Measurements from ENCODE around the gene BCAS4.
"Not testable (repeated sequence)": the region's sequence is repeated elsewhere in the genome, so short reads cannot be mapped to it uniquely, and the experiment has no call there.

Gene BCAS4

GRCh38 chr20:50794846-50795634 lies at the start of gene BCAS4:
Gene BCAS4 (plus strand): TSS chr20:50795061. CDS start chr20:50795084, 23 bp downstream.
- H3K27ac Mint-ChIP-seq, result peak within 1 kb of the TSS; percentile 86
- H3K9me3 Mint-ChIP-seq, result no peaks in the 10 kb centered on the region
- peaks cover 8% of the 10 kb centered on the region for H3K36me3 Mint-ChIP-seq
- peaks cover 36% of the 10 kb centered on the region for H3K4me1 Mint-ChIP-seq
- ATAC-seq, result peak; percentile 93
- H3K4me3 Mint-ChIP-seq, result peak within 1 kb of the TSS; percentile 87
- H3K27me3 Mint-ChIP-seq, result no peaks in the 10 kb centered on the region

GRCh38 chr20:50745634-50746137 lies 49.2 kb upstream of the BCAS4 start:
- Mint-ChIP-seq H3K4me3 (no peak overlapping the region), H3K9me3 (no peaks in the 10 kb centered on the region), H3K27me3 (no peaks in the 10 kb centered on the region), H3K36me3 (peaks cover 20% of the 10 kb centered on the region), H3K4me1 (peaks cover 18% of the 10 kb centered on the region), H3K27ac (peak overlapping the region; percentile 14)
- no peak for ATAC-seq

GRCh38 chr20:50746138-50746940 lies 48.5 kb upstream of the BCAS4 start:
- Mint-ChIP-seq H3K9me3 (no peaks in the 10 kb centered on the region), H3K27me3 (no peaks in the 10 kb centered on the region), H3K4me3 (no peak overlapping the region), H3K4me1 (peaks cover 12% of the 10 kb centered on the region), H3K27ac (peak overlapping the region; percentile 14), H3K36me3 (peaks cover 14% of the 10 kb centered on the region)
- ATAC-seq, result no peak

GRCh38 chr20:50747275-50747674 lies 47.6 kb upstream of the BCAS4 start:
- Mint-ChIP-seq H3K4me1 (peaks cover 10% of the 10 kb centered on the region), H3K4me3 (no peak overlapping the region), H3K27me3 (no peaks in the 10 kb centered on the region), H3K9me3 (no peaks in the 10 kb centered on the region), H3K27ac (peak overlapping the region; percentile 17), H3K36me3 (peaks cover 12% of the 10 kb centered on the region)
- ATAC-seq, result no peak

- Mint-ChIP-seq H3K36me3 (peaks cover 12% of the 10 kb centered on the region), H3K4me3 (no peak overlapping the region), H3K4me1 (peaks cover 10% of the 10 kb centered on the region), H3K9me3 (no peaks in the 10 kb centered on the region), H3K27ac (no peak overlapping the region), H3K27me3 (no peaks in the 10 kb centered on the region)
- ATAC-seq, result no peak
Measured at GRCh38 chr20:50750145-50750671, 44.7 kb upstream of the BCAS4 start.

GRCh38 chr20:50753152-50753551 lies 41.7 kb upstream of the BCAS4 start:
- no peak overlapping the region for H3K4me3 Mint-ChIP-seq
- peaks cover 8% of the 10 kb centered on the region for H3K36me3 Mint-ChIP-seq
- no peak overlapping the region for H3K27ac Mint-ChIP-seq
- H3K9me3 Mint-ChIP-seq, result no peaks in the 10 kb centered on the region
- no peaks in the 10 kb centered on the region for H3K4me1 Mint-ChIP-seq
- H3K27me3 Mint-ChIP-seq, result no peaks in the 10 kb centered on the region
- ATAC-seq, result no peak

- no peak for ATAC-seq
- Mint-ChIP-seq H3K36me3 (peaks cover 8% of the 10 kb centered on the region), H3K4me3 (no peak overlapping the region), H3K9me3 (no peaks in the 10 kb centered on the region), H3K4me1 (no peaks in the 10 kb centered on the region), H3K27ac (no peak overlapping the region), H3K27me3 (no peaks in the 10 kb centered on the region)
Measured at GRCh38 chr20:50754420-50754819, 40.4 kb upstream of the BCAS4 start.

- Mint-ChIP-seq H3K27ac (no peak overlapping the region), H3K9me3 (no peaks in the 10 kb centered on the region), H3K4me1 (no peaks in the 10 kb centered on the region), H3K36me3 (no peaks in the 10 kb centered on the region), H3K4me3 (no peak overlapping the region), H3K27me3 (no peaks in the 10 kb centered on the region)
- ATAC-seq, result no peak
Measured at GRCh38 chr20:50756447-50756846, 38.4 kb upstream of the BCAS4 start.

GRCh38 chr20:50758469-50758868 lies 36.4 kb upstream of the BCAS4 start:
- no peaks in the 10 kb centered on the region for H3K4me1 Mint-ChIP-seq
- no peaks in the 10 kb centered on the region for H3K9me3 Mint-ChIP-seq
- peaks cover 3% of the 10 kb centered on the region for H3K27me3 Mint-ChIP-seq
- H3K27ac Mint-ChIP-seq, result no peak overlapping the region
- no peak for ATAC-seq
- H3K4me3 Mint-ChIP-seq, result no peak overlapping the region
- no peaks in the 10 kb centered on the region for H3K36me3 Mint-ChIP-seq

- no peak for ATAC-seq
- H3K36me3 Mint-ChIP-seq, result no peaks in the 10 kb centered on the region
- no peaks in the 10 kb centered on the region for H3K9me3 Mint-ChIP-seq
- H3K4me3 Mint-ChIP-seq, result no peak overlapping the region
- peaks cover 8% of the 10 kb centered on the region for H3K27me3 Mint-ChIP-seq
- H3K4me1 Mint-ChIP-seq, result no peaks in the 10 kb centered on the region
- no peak overlapping the region for H3K27ac Mint-ChIP-seq
Measured at GRCh38 chr20:50758992-50759391, 35.9 kb upstream of the BCAS4 start.

- Mint-ChIP-seq H3K4me1 (no peaks in the 10 kb centered on the region), H3K9me3 (no peaks in the 10 kb centered on the region), H3K4me3 (no peak overlapping the region), H3K27ac (no peak overlapping the region), H3K36me3 (no peaks in the 10 kb centered on the region), H3K27me3 (peaks cover 11% of the 10 kb centered on the region)
- ATAC-seq, result no peak
Measured at GRCh38 chr20:50759678-50760077, 35.2 kb upstream of the BCAS4 start.

GRCh38 chr20:50762045-50762422 lies 32.8 kb upstream of the BCAS4 start:
- no peak for ATAC-seq
- Mint-ChIP-seq H3K4me3 (no peak overlapping the region), H3K27ac (no peak overlapping the region), H3K4me1 (peaks cover under 1% of the 10 kb centered on the region), H3K36me3 (no peaks in the 10 kb centered on the region), H3K9me3 (no peaks in the 10 kb centered on the region), H3K27me3 (peaks cover 14% of the 10 kb centered on the region)

GRCh38 chr20:50762435-50763220 lies 32.2 kb upstream of the BCAS4 start:
- Mint-ChIP-seq H3K4me1 (peaks cover 6% of the 10 kb centered on the region), H3K36me3 (no peaks in the 10 kb centered on the region), H3K27ac (no peak overlapping the region), H3K27me3 (peaks cover 20% of the 10 kb centered on the region), H3K9me3 (no peaks in the 10 kb centered on the region), H3K4me3 (no peak overlapping the region)
- no peak for ATAC-seq

- H3K27ac Mint-ChIP-seq, H3K9me3 Mint-ChIP-seq, ATAC-seq, H3K36me3 Mint-ChIP-seq, H3K4me1 Mint-ChIP-seq, H3K4me3 Mint-ChIP-seq: not testable (repeated sequence)
- peaks cover 28% of the 10 kb centered on the region for H3K27me3 Mint-ChIP-seq
Measured at GRCh38 chr20:50763550-50764458, 31.1 kb upstream of the BCAS4 start.

Data from stimulated activated memory B cell treated with anti-CD40 and anti-IgM and Interleukin-4, amounts not matched to agents 10 μg/mL and 1 μg/mL and 100 μg/mL, for 72 hours (primary cell).